ENCODE measurements around the gene SNRPN.

GRCh38 chr15:24948495-24948894, 6.3 kb upstream of the SNRPN start:
- no peak for TF ChIP-seq POLR2A (IDR thresholded peaks at IDR 0.05)
- TF ChIP-seq CTCF (IDR thresholded peaks at IDR 0.05), result no peak
